HUDEP-2 (cell line): ENCODE measurements around the gene GSE1.

Experiments used
- DNase-seq, 76 experiments: peaks; one replicate each; lab custom pipeline; 2025; ENCODE audit not compliant: unreplicated experiment in 76 of 76; lab: John Stamatoyannopoulos, UW

Gene GSE1

DNA sequence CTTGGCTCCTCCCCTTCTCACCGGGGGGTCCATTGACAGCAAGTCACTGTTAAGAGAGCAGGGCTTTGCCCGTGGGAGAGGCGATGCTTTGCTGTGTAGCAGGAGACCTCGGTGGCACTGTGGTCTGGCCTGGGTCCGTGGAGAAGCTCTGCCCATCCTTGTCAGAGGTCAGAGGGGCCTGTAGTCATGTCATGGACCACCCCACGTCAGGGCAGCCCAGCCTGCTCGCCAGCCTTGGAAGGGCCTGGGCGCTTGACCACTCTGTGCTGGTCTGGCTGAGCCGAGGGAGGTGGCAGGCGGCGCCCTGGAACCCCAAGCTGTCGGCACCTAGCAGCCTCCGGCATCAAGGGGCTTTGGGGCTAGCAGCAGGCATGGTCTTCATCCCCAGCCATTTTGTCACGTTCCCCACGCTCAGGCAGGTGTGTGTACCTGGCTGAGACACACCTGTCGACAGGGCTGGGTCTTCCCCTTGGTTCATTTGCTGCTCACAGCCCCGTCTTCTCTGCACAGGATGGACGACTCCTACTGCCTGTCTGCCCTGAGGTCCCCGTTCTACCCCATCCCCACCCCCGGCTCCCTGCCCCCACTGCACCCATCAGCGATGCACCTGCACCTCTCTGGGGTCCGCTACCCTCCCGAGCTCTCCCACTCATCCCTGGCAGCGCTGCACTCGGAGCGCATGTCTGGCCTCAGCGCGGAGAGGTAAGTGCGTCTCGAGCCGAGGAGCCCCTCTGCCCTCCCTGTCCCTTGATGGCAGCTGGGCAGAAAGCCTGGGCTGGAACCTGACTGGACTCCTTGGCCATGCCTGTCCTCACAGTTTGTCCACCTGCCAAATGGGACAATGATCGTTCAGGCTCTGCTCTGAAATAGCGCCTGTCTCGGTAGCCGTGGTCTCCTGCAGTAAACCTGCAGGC is 42.4 kb downstream of the GSE1 start:
- DNase-seq: no peak

GRCh38 chr16:85656351-85657266 is 43.5 kb downstream of the GSE1 start:
- no peak for DNase-seq

GRCh38 chr16:85657267-85657650 is 44.1 kb downstream of the GSE1 start:
- DNase-seq: no peak

DNA sequence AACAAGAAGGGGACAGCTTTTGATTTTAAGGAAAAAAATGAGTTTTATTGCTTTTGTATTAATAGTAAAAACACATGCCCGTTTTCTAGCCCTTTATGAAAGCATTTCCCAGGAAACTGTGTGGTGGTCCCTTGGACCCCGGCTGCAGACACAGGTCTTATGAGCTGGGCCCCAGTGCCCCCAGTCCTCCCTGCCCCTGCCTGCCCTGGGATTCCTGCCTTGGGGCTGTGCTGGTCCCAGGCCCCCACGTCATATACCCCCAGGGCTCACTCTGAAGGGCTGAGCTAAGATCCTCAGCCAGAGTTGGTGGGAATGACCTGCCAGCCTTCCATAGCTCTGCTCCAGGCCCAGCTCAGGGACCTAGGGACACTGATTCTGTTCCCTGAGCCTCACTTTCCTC is 44.9 kb downstream of the GSE1 start:
- DNase-seq: no peak

GRCh38 chr16:85658504-85659326 is 45.6 kb downstream of the GSE1 start:
- DNase-seq: no peak

DNA sequence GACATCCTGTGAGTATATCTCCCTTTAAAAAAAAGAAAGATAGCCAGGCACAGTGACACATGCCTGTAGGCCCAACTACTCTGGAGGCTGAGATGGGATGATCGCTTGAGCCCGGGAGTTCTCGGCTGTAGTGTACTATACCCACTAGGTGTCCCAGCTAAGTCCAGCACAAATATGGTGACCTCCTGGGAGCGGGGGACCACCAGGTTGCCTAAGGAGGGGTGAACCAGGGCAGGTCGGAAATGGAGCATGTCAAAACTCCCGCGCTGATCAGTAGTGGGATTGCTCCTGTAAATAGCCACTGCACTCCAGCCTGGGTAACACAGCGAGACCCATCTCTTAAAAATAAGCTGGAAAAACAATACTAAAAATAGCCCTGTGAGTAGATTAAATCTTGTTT is 46.2 kb downstream of the GSE1 start:
- DNase-seq: no peak

DNA sequence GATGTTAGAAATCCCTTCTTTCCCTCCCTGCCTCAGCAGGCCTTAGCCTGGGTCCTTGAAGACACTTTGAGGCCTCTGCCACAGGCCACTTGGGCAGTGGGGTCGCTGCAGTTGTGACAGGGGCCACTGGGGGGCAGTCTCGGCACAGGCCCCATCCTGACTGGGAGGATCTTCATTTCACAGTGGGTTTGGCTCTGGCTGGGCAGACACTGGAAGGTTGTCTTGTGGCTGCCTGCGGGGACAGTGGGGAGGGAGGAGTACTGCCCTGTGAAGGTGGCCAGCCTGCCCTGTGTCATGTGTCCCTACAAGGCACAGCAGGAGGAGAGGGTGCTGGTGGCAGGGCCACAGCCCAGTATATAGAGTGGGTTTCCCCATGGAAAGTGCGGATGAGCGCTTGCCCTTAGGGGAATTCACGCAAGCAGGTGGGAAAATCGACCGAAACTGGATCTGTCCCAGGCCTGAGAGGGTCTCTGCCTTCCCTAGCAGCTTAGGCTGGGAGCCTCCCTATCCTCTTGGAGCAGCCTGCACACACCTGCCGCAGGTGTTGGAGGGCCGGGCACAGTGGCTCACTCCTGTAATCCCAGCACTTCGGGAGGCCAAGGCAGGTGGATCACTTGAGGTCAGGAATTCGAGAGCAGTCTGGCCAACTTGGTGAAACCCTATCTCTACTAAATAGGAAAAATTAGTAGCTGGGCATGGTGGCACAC is 46.8 kb downstream of the GSE1 start:
- peak in 67 of 76 experiments; percentile 4 to 79 (median 57) for DNase-seq

DNA sequence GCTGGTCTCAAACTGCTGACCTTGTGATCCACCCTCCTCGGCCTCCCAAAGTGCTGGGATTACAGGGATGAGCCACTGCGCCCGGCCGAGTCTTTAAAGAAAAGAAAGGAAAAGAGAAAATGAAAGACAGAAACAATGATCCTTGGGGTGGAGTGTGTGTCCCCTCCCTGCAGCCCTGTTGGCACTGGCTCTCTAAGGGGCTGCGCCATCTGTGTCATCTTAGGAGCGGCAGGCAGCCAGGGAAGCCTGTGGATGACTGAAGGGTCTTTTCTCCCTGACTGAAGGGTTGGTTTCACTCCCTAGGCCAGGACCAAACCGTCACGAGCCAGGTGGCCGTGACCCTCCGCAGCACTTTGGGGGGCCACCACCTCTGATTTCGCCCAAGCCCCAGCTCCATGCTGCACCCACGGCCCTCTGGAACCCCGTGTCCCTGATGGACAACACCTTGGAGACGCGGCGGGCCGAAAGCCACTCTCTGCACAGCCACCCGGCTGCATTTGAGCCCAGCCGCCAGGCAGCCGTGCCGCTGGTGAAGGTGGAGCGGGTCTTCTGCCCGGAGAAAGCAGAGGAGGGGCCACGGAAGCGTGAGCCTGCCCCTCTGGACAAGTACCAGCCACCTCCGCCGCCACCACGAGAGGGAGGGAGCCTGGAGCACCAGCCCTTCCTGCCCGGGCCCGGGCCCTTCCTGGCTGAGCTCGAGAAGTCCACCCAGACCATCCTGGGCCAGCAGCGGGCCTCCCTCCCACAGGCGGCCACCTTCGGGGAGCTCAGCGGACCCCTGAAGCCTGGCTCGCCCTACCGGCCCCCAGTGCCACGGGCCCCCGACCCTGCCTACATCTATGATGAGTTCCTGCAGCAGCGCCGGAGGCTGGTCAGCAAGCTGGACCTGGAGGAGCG is 48.0 kb downstream of the GSE1 start:
- DNase-seq: no peak

DNA sequence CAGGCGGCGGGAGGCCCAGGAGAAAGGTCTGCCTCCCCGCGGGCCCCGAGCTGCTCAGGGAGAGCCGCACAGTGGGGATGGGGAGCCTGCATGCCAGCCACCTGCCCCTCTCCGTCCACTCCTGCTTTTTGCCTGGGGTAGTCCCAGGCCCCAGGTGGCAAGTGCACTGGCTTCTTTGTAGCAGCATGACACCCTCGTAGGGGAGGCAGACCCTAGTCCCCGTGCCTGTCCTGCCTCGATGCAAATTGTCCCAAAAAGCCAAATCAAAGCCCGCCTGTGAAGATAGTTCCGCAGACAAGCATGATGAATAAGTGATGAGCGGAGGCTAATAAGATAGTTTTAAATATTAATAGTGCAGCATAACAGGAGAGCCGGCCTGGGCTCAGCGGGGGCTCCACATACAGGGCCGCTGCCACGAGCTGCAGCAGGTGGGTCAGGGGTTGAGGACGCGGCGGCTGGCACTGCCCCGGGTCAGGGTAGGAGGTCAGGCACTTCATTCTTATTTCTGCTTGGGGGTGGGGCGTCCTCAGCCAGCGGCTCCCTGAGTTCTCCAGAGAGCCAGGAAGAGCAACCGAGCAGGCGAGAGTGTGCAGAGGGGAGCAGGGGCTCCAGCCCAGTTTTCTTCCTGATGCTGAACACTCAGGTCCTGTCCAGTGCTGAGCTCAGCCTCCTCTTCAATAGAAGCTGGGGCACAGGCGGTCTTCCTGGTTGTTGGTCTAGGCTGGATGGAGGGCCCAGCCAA is 48.8 kb downstream of the GSE1 start:
- no peak for DNase-seq

- DNase-seq: no peak
Observed at GRCh38 chr16:85662482-85662812, 49.3 kb downstream of the GSE1 start.

DNA sequence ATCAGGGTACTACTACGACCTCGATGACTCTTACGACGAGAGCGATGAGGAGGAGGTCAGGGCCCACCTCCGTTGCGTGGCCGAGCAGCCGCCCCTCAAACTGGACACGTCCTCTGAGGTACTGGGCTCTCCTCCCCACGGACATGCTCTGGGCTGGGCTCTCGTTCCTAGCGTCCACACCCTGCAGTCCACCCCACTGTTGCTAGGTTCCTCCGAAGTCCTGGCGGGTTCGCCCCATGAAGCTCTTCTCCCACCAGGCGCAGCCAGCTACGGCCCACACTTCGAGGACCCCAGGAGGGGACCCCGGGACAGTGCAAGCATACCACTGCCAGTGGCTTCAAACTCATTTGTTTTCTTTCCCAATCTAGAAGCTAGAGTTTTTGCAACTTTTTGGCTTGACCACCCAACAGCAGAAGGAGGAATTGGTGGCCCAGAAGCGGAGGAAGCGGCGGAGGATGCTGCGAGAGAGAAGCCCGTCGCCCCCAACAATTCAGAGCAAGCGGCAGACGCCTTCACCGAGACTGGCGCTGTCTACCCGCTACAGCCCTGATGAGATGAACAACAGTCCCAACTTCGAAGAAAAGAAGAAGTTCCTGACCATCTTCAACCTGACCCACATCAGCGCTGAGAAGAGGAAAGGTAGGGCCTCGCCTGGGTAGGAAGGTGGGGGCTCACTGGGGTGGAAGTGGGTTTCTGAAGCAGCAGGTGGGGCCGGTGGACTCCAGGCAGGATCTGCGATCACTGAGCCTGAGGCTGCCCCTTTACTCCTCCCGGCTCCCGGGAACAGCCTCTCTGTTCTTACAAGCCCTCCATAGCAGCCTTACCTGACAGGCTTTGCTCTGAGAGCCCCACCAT is 50.1 kb downstream of the GSE1 start:
- no peak for DNase-seq

GRCh38 chr16:85663891-85664321 is 50.8 kb downstream of the GSE1 start:
- DNase-seq: no peak

- no peak for DNase-seq
Observed at GRCh38 chr16:85664580-85665372, 51.7 kb downstream of the GSE1 start.

GRCh38 chr16:85665373-85665740 is 52.2 kb downstream of the GSE1 start:
- no peak for DNase-seq

DNA sequence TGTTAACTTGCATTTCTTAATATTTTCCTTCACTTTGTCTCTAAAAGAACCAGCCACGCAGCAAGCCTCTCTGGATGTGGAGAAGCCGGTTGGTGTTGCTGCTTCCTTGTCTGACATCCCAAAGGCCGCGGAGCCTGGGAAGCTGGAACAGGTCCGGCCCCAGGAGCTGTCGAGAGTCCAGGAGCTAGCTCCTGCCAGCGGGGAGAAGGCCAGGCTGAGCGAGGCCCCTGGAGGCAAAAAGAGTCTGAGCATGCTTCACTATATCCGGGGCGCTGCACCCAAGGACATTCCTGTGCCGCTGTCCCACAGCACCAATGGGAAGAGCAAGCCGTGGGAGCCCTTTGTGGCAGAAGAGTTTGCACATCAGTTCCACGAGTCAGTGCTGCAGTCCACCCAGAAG is 52.8 kb downstream of the GSE1 start:
- no peak for DNase-seq

GRCh38 chr16:85667261-85667660 is 54.1 kb downstream of the GSE1 start:
- DNase-seq: no peak

- no peak for DNase-seq
Observed at GRCh38 chr16:85667841-85668413, 54.8 kb downstream of the GSE1 start.
